Fibroblast of lung (primary cell): ENCODE measurements around the gene ATP2B2. TPM values are rescaled to one million over a fixed set of nuclear protein-coding genes. Genes with fewer than 3 reads are reported as not detected.

Source experiments
- DNase-seq, 2 donors: peaks; one replicate each; pipeline versions ENCODE4 v3.0.0 to v3.0.0-alpha.2; 2010; ENCODE audit warnings: low read depth in 2 of 2
- H2AFZ ChIP-seq: 2 replicates; pipeline ENCODE4 v1.5.1; 2012; ENCODE audit warnings: low read length, control low read depth, inconsistent platforms
- H3K27ac ChIP-seq: 2 replicates; pipeline ENCODE4 v1.5.1; 2011; ENCODE audit warnings: low read length, control low read depth; ENCODE audit not compliant: insufficient read depth
- H3K27me3 ChIP-seq: 2 replicates; pipeline ENCODE4 v1.5.1; 2011; ENCODE audit warnings: mild to moderate bottlenecking, low read length; ENCODE audit not compliant: control insufficient read depth, insufficient read depth
- H3K36me3 ChIP-seq: 2 replicates; pipeline ENCODE4 v1.5.1; 2011; ENCODE audit warnings: low read length; ENCODE audit not compliant: control insufficient read depth, insufficient read depth
- H3K4me1 ChIP-seq: 2 replicates; pipeline ENCODE4 v1.5.1; 2011; ENCODE audit warnings: low read length; ENCODE audit not compliant: control insufficient read depth, insufficient read depth; ENCODE audit errors: extremely low read depth
- H3K4me2 ChIP-seq: 2 replicates; pipeline ENCODE4 v1.5.1; 2011; ENCODE audit warnings: low read length, control low read depth; ENCODE audit not compliant: insufficient read depth; ENCODE audit errors: extremely low read depth
- H3K4me3 ChIP-seq, 4 experiments: fragments of 200-600 bp in 1 of 4; sonication (generic) in 1 of 4; replicated peaks in 1 of 4; 2 replicates each; pipeline ENCODE4 v1.5.1; 2011 to 2016; ENCODE audit warnings: low read length in 4 of 4, low read depth in 3 of 4, mild to moderate bottlenecking in 3 of 4, control low read depth in 2 of 4, inconsistent platforms in 1 of 4, mixed read lengths in 1 of 4; ENCODE audit not compliant: insufficient read depth in 1 of 4; ENCODE audit errors: control extremely low read depth in 1 of 4
- H3K79me2 ChIP-seq: 2 replicates; pipeline ENCODE4 v1.5.1; 2012; ENCODE audit warnings: mild to moderate bottlenecking, low read length, inconsistent platforms; ENCODE audit not compliant: control insufficient read depth, insufficient read depth
- H3K9ac ChIP-seq: 2 replicates; pipeline ENCODE4 v1.5.1; 2011; ENCODE audit warnings: mild to moderate bottlenecking, low read length, control low read depth; ENCODE audit not compliant: insufficient read depth
- H3K9me3 ChIP-seq: 2 replicates; pipeline ENCODE4 v1.5.1; 2012; ENCODE audit warnings: low read depth, low read length; ENCODE audit not compliant: control insufficient read depth, insufficient read depth
- H4K20me1 ChIP-seq: 2 replicates; pipeline ENCODE4 v1.5.1; 2011; ENCODE audit warnings: low read length; ENCODE audit not compliant: control insufficient read depth, insufficient read depth; ENCODE audit errors: extremely low read depth
- EZH2 ChIP-seq: IDR thresholded peaks from 2 replicates; pipeline ENCODE4 v1.5.1; 2012; ENCODE audit warnings: low read length, control low read depth, mild to moderate bottlenecking; ENCODE audit errors: missing control alignments
- polyA plus RNA-seq, 2 donors: library from polyadenylated mRNA; depleted of rRNA in 1 of 2; stranded (reverse) in 1 of 2; unstranded in 1 of 2; fragments of >200 nt; gene quantifications; 2 replicates each; pipeline ENCODE4 v1.2.1, GENCODE V29; 2011 to 2012; ENCODE audit warnings: missing spikeins in 1 of 2
- total RNA-seq: library from RNA; depleted of rRNA; stranded (reverse); fragments of >200 nt; gene quantifications from 2 replicates; pipeline ENCODE4 v1.2.1, GENCODE V29; 2014
- TF ChIP-seq, protein P1 (sequence below), 2 donors: IDR thresholded peaks in 1 of 2; conservative IDR thresholded peaks in 1 of 2; 1 replicate in 1 of 2; 2 replicates in 1 of 2; pipeline ENCODE4 v1.5.1; 2011 to 2012; ENCODE audit warnings: low read length in 2 of 2, control low read depth in 1 of 2, inconsistent platforms in 1 of 2, low read depth in 1 of 2, mild to moderate bottlenecking in 1 of 2

Gene ATP2B2
- total and polyA plus RNA-seq, 2 donors (not counting 1 experiment from before 2014, with no cell fraction given), result not detected

DNA sequence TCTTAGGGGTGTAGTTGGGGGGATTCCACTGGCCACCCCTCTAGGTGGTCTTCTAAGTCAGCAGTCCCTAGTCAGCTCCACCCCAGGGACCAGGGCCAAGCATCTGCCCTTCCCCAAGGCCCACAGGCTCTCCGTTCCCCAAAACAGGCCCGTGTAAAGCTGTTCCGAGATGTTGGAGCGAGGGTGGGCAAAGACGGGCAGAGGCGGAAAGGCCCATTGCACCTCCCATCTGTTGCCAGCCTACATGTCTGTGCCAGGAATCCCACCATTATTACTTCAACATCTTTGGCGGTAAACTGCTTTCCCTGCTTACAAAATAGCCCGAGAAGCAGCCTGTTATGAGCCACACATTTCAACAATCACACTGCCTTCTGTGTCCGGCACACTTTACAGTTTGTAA is 1.9 kb upstream of the ATP2B2 start:
- H3K9ac ChIP-seq, result no peak overlapping the region

DNA sequence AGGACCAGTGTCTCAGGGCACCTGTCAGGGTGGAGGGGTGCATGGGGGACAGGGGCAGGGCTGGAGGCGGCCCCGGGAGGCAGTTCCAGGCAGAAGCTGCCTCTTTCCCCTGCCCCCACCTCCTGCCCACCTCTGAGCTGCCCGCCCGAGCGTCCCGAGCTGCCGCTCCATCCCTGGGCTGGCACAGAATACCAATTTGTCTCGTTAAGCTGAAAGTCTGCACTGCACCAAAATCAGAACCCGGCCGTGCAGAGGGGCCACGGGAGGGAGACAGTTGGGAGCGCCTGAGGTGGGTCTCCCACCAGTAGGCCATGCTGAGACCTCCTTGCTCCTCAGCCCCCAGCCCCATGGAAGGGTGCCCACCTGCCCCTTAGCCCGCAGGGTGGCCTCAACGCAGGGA is 1.3 kb upstream of the ATP2B2 start:
- Histone ChIP-seq H3K9me3 (no peaks in the 10 kb centered on the region), H3K36me3 (no peaks in the 10 kb centered on the region), H2AFZ (no peak overlapping the region), H3K4me3 (no peak overlapping the region), H3K27ac (no peak overlapping the region), H3K9ac (no peak overlapping the region), H4K20me1 (no peaks in the 10 kb centered on the region), H3K27me3 (peaks cover 11% of the 10 kb centered on the region), H3K4me1 (no peaks in the 10 kb centered on the region), H3K4me2 (no peak overlapping the region), H3K79me2 (no peaks in the 10 kb centered on the region)
- no peak for DNase-seq
- TF ChIP-seq, protein P1, sequence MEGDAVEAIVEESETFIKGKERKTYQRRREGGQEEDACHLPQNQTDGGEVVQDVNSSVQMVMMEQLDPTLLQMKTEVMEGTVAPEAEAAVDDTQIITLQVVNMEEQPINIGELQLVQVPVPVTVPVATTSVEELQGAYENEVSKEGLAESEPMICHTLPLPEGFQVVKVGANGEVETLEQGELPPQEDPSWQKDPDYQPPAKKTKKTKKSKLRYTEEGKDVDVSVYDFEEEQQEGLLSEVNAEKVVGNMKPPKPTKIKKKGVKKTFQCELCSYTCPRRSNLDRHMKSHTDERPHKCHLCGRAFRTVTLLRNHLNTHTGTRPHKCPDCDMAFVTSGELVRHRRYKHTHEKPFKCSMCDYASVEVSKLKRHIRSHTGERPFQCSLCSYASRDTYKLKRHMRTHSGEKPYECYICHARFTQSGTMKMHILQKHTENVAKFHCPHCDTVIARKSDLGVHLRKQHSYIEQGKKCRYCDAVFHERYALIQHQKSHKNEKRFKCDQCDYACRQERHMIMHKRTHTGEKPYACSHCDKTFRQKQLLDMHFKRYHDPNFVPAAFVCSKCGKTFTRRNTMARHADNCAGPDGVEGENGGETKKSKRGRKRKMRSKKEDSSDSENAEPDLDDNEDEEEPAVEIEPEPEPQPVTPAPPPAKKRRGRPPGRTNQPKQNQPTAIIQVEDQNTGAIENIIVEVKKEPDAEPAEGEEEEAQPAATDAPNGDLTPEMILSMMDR (conservative IDR thresholded peaks at IDR 0.05 in 1 of 2, IDR thresholded peaks at IDR 0.05 in 1 of 2; ENCODE audit: low read depth in 1 of 2, low read length in 2 of 2), result no peak
- TF ChIP-seq EZH2, result no peak

More for the DNA sequence above, 1.9 kb upstream of the ATP2B2 start:
- H3K27ac ChIP-seq, result no peak overlapping the region
- H3K27me3 ChIP-seq, result peaks cover 11% of the 10 kb centered on the region
- no peak overlapping the region for H2AFZ ChIP-seq
- H3K4me1 ChIP-seq, result no peaks in the 10 kb centered on the region
- H3K4me3 ChIP-seq, result no peak overlapping the region
- no peak overlapping the region for H3K4me2 ChIP-seq
- no peaks in the 10 kb centered on the region for H3K79me2 ChIP-seq
- H3K36me3 ChIP-seq, result no peaks in the 10 kb centered on the region
- DNase-seq, result no peak
- TF ChIP-seq, protein P1 (conservative IDR thresholded peaks at IDR 0.05 in 1 of 2, IDR thresholded peaks at IDR 0.05 in 1 of 2; ENCODE audit: low read depth in 1 of 2, low read length in 2 of 2), result no peak
- TF ChIP-seq EZH2, result no peak
- no peaks in the 10 kb centered on the region for H4K20me1 ChIP-seq
- no peaks in the 10 kb centered on the region for H3K9me3 ChIP-seq

DNA sequence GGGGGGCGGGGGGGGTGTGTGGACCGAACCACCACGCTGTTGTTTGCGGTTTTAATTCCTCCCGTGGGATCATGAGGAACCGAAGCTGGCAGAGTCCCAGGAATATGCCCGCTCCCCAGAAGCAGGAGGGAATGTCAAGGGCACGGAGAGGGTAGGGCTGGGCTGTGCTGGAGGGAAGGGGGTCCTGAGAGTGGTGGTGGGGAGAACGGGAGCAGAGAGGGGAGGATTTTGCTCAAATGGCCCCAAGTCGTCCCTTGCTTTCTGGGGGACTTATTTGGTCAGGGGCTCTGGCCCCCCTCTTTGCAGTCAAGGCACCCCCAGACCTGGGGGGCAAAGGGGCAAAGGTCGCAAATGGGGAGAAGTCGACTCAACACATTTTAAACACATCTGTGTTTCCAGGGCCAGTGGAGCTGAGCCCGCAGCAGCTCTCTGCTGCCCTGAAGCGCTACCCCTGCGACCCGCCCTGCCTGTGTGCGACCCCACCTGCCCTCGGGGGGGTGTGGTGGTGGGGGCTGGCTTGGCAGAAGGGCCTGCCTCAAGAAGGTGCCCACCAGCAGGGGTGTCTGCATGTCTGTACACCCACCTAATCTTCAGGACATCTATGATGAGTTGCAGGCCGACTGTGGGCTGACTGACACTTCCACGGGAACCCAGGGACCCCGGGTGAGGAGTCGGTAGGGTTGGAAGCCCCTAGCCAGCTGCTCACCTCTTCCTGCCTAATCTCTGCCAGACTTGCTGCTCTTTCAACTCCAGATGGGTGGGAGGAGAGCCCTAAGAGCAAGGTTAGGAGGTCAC is 602 bp upstream of the ATP2B2 start:
- TF ChIP-seq, protein P1 (conservative IDR thresholded peaks at IDR 0.05 in 1 of 2, IDR thresholded peaks at IDR 0.05 in 1 of 2; ENCODE audit: low read depth in 1 of 2, low read length in 2 of 2), result no peak
- peak; percentile 27 for TF ChIP-seq EZH2
- Histone ChIP-seq H4K20me1 (no peaks in the 10 kb centered on the region), H3K27ac (no peak overlapping the region), H3K36me3 (no peaks in the 10 kb centered on the region), H3K9ac (no peak overlapping the region), H2AFZ (no peak overlapping the region), H3K27me3 (peaks cover 11% of the 10 kb centered on the region), H3K79me2 (no peaks in the 10 kb centered on the region), H3K9me3 (no peaks in the 10 kb centered on the region), H3K4me2 (no peak overlapping the region), H3K4me3 (no peak overlapping the region), H3K4me1 (no peaks in the 10 kb centered on the region)
- no peak for DNase-seq
